Mucosa of stomach (tissue), 1 donor: ENCODE data around the gene FMNL1.

Experiments
- H3K27me3 ChIP-seq: one replicate; pipeline ENCODE4 v1.7.0; 2013; ENCODE audit warnings: mild to moderate bottlenecking, low read length; ENCODE audit not compliant: control insufficient read depth, insufficient read depth
- H3K36me3 ChIP-seq: one replicate; pipeline ENCODE4 v1.7.0; 2013; ENCODE audit warnings: low read length; ENCODE audit not compliant: control insufficient read depth, insufficient read depth
- H3K4me1 ChIP-seq: one replicate; pipeline ENCODE4 v1.7.0; 2013; ENCODE audit warnings: mild to moderate bottlenecking, low read length; ENCODE audit not compliant: control insufficient read depth, insufficient read depth
- H3K4me3 ChIP-seq: one replicate; pipeline ENCODE4 v1.7.0; 2013; ENCODE audit warnings: low read length
- H3K9ac ChIP-seq: one replicate; pipeline ENCODE4 v1.7.0; 2013; ENCODE audit warnings: mild to moderate bottlenecking, low read length, moderate library complexity
- H3K9me3 ChIP-seq: one replicate; pipeline ENCODE4 v1.7.0; 2013; ENCODE audit warnings: mild to moderate bottlenecking, low read length, moderate library complexity; ENCODE audit not compliant: control insufficient read depth
- donor health status: Pancreatic carcinoma.

Gene FMNL1

GRCh38 chr17:45270828-45271418 lies 49.2 kb downstream of the FMNL1 start:
- H3K9ac ChIP-seq, result no peak overlapping the region
- peaks cover 44% of the 10 kb centered on the region for H3K36me3 ChIP-seq
- no peaks in the 10 kb centered on the region for H3K27me3 ChIP-seq
- H3K9me3 ChIP-seq, result no peaks in the 10 kb centered on the region
- peaks cover 2% of the 10 kb centered on the region for H3K4me1 ChIP-seq
- no peak overlapping the region for H3K4me3 ChIP-seq

- Histone ChIP-seq H3K4me1 (no peaks in the 10 kb centered on the region), H3K27me3 (no peaks in the 10 kb centered on the region), H3K9ac (no peak overlapping the region), H3K9me3 (no peaks in the 10 kb centered on the region), H3K36me3 (peaks cover 39% of the 10 kb centered on the region), H3K4me3 (no peak overlapping the region)
Measured at GRCh38 chr17:45271603-45272002, 49.9 kb downstream of the FMNL1 start.

DNA sequence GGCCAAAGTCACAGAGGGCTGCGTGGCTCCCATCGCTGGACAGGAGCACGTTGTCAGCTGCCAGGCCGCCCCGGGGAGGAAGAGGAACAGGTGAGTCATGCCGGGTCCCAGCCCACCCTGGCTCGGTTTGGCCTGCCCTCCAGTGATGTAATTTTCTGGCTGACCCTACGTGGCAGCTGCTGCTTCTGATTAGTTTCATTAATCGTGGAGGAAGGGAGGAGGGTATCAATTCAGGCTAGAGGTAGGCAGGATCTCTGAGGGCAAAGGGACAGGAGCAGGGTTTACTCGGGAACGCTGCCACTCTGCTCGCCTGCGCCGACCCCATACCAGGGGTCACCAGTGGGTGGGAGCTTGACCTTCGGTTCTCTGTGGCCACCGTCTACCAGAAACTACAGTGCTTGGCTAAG lies 51.9 kb downstream of the FMNL1 start:
- peaks cover 13% of the 10 kb centered on the region for H3K4me1 ChIP-seq
- H3K9me3 ChIP-seq, result no peaks in the 10 kb centered on the region
- H3K9ac ChIP-seq, result no peak overlapping the region
- peaks cover 24% of the 10 kb centered on the region for H3K36me3 ChIP-seq
- no peaks in the 10 kb centered on the region for H3K27me3 ChIP-seq
- H3K4me3 ChIP-seq, result no peak overlapping the region

DNA sequence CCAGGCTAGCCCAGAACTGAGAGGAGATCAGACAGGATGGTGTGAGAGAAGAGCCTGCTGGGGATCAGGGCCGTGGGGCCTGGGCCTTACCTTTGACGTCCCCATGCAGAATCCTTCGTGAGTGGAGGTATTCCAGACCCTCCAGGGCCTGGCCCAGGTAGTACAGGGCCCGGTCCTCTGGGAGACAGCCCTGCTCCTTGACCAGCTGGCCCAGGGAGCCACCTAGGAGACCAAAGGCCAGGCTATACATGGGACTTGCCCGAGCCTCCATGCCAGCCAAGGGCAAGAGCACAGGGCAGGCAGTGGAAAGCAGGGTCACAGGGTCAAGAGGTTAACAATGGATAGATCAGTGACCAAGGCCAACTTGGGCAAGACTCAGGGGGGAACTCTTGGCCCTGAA lies 52.3 kb downstream of the FMNL1 start:
- Histone ChIP-seq H3K9ac (no peak overlapping the region), H3K27me3 (no peaks in the 10 kb centered on the region), H3K36me3 (peaks cover 24% of the 10 kb centered on the region), H3K4me1 (peaks cover 17% of the 10 kb centered on the region), H3K9me3 (no peaks in the 10 kb centered on the region), H3K4me3 (no peak overlapping the region)

- Histone ChIP-seq H3K4me1 (peaks cover 17% of the 10 kb centered on the region), H3K9ac (no peak overlapping the region), H3K36me3 (peaks cover 8% of the 10 kb centered on the region), H3K27me3 (no peaks in the 10 kb centered on the region), H3K4me3 (no peak overlapping the region), H3K9me3 (no peaks in the 10 kb centered on the region)
Measured at GRCh38 chr17:45276031-45276430, 54.3 kb downstream of the FMNL1 start.

- Histone ChIP-seq H3K4me1 (peaks cover 17% of the 10 kb centered on the region), H3K9ac (no peak overlapping the region)
Measured at GRCh38 chr17:45277216-45277849, 55.6 kb downstream of the FMNL1 start.

DNA sequence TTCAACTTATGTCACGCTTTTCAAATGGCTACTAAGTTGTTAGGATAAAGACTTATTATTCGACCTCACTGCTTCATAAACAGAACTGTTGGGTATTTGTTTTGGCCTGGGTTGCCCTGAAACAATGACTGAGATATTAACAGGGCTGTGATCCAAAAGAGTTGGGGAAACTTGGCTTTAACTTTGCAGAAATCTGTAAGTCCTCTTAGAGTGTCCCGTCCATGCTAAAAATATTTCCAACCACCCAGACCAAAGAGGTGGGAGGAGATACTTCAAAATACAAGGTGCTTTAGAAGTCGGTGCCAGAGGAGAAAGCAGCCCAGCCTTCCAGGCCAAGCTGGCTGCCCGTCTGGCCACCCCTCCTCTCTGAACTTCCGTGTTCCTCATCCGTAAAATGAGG lies 56.3 kb downstream of the FMNL1 start:
- no peak overlapping the region for H3K4me3 ChIP-seq
- no peaks in the 10 kb centered on the region for H3K27me3 ChIP-seq
- peaks cover 8% of the 10 kb centered on the region for H3K36me3 ChIP-seq
- H3K9me3 ChIP-seq, result no peaks in the 10 kb centered on the region
- no peak overlapping the region for H3K9ac ChIP-seq
- peaks cover 17% of the 10 kb centered on the region for H3K4me1 ChIP-seq

More at GRCh38 chr17:45277216-45277849, 55.6 kb downstream of the FMNL1 start:
- Histone ChIP-seq H3K36me3 (peaks cover 8% of the 10 kb centered on the region), H3K27me3 (no peaks in the 10 kb centered on the region), H3K9me3 (no peaks in the 10 kb centered on the region), H3K4me3 (no peak overlapping the region)

- Histone ChIP-seq H3K4me1 (peaks cover 23% of the 10 kb centered on the region), H3K9ac (no peak overlapping the region), H3K9me3 (no peaks in the 10 kb centered on the region), H3K4me3 (no peak overlapping the region), H3K36me3 (peaks cover 12% of the 10 kb centered on the region), H3K27me3 (no peaks in the 10 kb centered on the region)
Measured at GRCh38 chr17:45279898-45280297, 58.2 kb downstream of the FMNL1 start.

DNA sequence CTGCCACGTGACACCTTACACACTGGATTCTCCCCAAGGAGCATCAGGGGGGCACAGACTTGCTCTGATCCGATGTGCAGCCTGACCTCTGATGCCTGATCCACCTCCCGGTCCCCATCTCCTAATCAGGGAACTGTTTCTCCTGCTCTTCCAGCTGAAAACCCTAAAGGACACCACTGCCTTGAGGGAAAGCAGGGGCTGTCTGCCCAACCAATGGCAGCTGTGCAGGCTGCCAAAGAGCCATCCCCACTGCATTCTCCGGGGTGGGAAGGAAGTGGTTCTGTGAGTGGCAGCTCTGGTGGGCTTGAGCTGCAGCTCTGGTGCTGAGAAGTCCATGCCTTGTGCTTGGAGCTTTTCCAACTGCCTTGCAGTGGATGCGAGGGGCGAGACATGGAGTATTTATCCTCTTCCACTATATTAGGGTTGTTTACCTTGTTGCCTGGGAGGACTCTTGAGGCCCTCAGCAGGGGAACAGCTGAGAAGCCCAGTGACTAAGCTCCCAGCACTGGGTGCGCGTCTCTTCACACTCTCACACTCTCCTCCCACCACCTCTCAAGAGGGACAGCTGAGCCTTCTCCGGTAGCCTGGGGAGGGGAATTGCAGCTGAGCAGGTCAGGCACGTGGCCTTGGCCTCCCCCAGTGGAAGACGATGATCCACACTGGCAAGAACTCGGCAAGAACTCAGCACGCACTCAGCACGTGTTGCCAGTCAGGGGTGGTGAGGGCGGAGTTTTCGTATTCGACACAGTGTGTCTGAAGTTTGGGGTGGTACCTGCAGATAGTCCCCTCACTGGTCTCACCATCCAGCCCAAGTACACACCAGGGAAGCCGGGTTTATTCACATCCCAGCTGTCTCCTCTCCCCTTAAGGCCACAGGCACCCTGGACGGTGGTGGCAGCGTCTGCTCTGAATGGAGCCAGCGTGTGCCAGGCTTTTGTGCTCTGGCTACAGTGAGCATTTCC lies 61.3 kb downstream of the FMNL1 start:
- Histone ChIP-seq H3K4me1 (peaks cover 20% of the 10 kb centered on the region), H3K4me3 (no peak overlapping the region), H3K9ac (no peak overlapping the region), H3K27me3 (no peaks in the 10 kb centered on the region), H3K36me3 (peaks cover 35% of the 10 kb centered on the region), H3K9me3 (no peaks in the 10 kb centered on the region)

DNA sequence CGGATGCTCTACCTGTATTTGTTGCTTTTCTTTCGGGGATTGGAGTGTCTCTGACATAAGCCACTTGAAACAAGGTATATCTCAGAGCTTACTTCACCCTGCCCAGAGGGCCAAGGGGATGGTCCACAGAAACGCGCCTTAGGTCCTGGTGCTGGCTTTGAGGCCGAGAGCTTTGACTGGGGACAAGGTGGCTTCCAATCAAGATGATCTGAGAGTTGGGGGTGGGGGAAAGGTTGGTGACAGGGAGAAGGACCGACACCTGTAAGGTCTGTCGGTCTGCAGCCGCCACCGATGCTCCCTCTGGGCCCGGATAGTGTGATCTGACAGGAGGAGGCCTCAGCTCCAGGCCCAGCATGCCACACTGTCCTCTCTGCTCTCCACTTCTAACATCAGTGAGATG lies 62.0 kb downstream of the FMNL1 start:
- Histone ChIP-seq H3K9me3 (no peaks in the 10 kb centered on the region), H3K4me1 (peaks cover 20% of the 10 kb centered on the region), H3K27me3 (no peaks in the 10 kb centered on the region), H3K4me3 (no peak overlapping the region), H3K9ac (no peak overlapping the region), H3K36me3 (peaks cover 35% of the 10 kb centered on the region)

- no peak overlapping the region for H3K4me3 ChIP-seq
- H3K4me1 ChIP-seq, result peaks cover 25% of the 10 kb centered on the region
- H3K9me3 ChIP-seq, result no peaks in the 10 kb centered on the region
- H3K27me3 ChIP-seq, result no peaks in the 10 kb centered on the region
- H3K36me3 ChIP-seq, result peaks cover 36% of the 10 kb centered on the region
- no peak overlapping the region for H3K9ac ChIP-seq
Measured at GRCh38 chr17:45284176-45285140, 62.8 kb downstream of the FMNL1 start.
